HCT116 (cell line): Measurements from ENCODE around the gene LEMD1. TPM values are rescaled to one million over a fixed set of nuclear protein-coding genes. Genes with fewer than 3 reads are reported as not detected.

ENCODE experiments used
- ATAC-seq: fragments of 200-7000 bp; cut with Tn5 transposase; 2 replicates; pipeline ENCODE4 v1.9.1; 2020; ENCODE audit warnings: mild to moderate bottlenecking, moderate library complexity
- BruUV-seq: library from RNA; stranded (reverse); fragments of 400-500 nt; replicated peaks from 2 replicates; lab custom pipeline; 2021; lab: Mats Ljungman, UMichigan
- CTCF ChIA-PET: fragments of 300-600 bp; sonication (Branson Sonifier 250); formaldehyde crosslinking; loops from one replicate; lab custom pipeline; 2021; ENCODE audit warnings: antibody characterized with exemption; lab: Charles Lee
- POLR2A ChIA-PET: fragments of 300-600, 350-600 bp; sonication (Branson Sonifier 250); formaldehyde crosslinking; loops from one replicate; lab custom pipeline; 2021; ENCODE audit warnings: antibody characterized with exemption; lab: Charles Lee
- RAD21 ChIA-PET, 2 experiments: fragments of 300-600 bp; sonication (Branson Sonifier 250); formaldehyde crosslinking; loops; one replicate each; lab custom pipeline; 2023; ENCODE audit warnings: low total read pairs in 2 of 2; ENCODE audit not compliant: uncharacterized antibody in 2 of 2, unreplicated experiment in 2 of 2, low non-redundant PET in 1 of 2; lab: Charles Lee
- DNase-seq: peaks from one replicate; pipeline ENCODE4 v3.0.0-alpha.2; 2010; ENCODE audit warnings: low read depth, low spot score
- H2AFZ ChIP-seq: fragments of 200-600 bp; shearing (Covaris generic), sonication (generic); 2 replicates; pipeline ENCODE4 v1.6.1; 2017; ENCODE audit warnings: low read depth, mixed run types, mixed read lengths, antibody characterized with exemption, low read length; ENCODE audit not compliant: poor library complexity, severe bottlenecking
- H3K27ac ChIP-seq: 2 replicates; pipeline ENCODE4 v1.5.1; 2012; ENCODE audit warnings: low read depth, low read length
- H3K27me3 ChIP-seq: fragments of 200-600 bp; sonication (generic); 2 replicates; pipeline ENCODE4 v1.6.1; 2016; ENCODE audit warnings: mixed run types, low read length, mixed read lengths; ENCODE audit not compliant: insufficient read depth
- H3K36me3 ChIP-seq, 2 experiments: fragments of 200-500 bp in 1 of 2; fragments of 200-600 bp in 1 of 2; sonication (Bioruptor generic) in 1 of 2; sonication (generic) in 1 of 2; 2 replicates each; pipeline versions ENCODE4 v1.5.1 to v1.6.1; 2014 to 2016; ENCODE audit warnings: low read length in 2 of 2, inconsistent platforms in 1 of 2, mixed read lengths in 1 of 2, mixed run types in 1 of 2; ENCODE audit not compliant: insufficient read depth in 2 of 2, control insufficient read depth in 1 of 2
- H3K4me1 ChIP-seq, 2 experiments: fragments of 200-600 bp in 1 of 2; sonication (generic) in 1 of 2; 2 replicates each; pipeline versions ENCODE4 v1.5.1 to v1.6.1; 2012 to 2017; ENCODE audit warnings: low read length in 2 of 2, inconsistent platforms in 1 of 2, mild to moderate bottlenecking in 1 of 2, mixed read lengths in 1 of 2, mixed run types in 1 of 2, moderate library complexity in 1 of 2; ENCODE audit not compliant: insufficient read depth in 2 of 2, control insufficient read depth in 1 of 2
- H3K4me2 ChIP-seq: fragments of 200-600 bp; sonication (generic); 2 replicates; pipeline ENCODE4 v1.6.1; 2017; ENCODE audit warnings: mixed run types, low read length, mixed read lengths
- H3K4me3 ChIP-seq, 2 experiments: fragments of 200-600 bp in 1 of 2; sonication (generic) in 1 of 2; replicated peaks in 1 of 2; 2 replicates each; pipeline ENCODE4 v1.5.1; 2011 to 2016; ENCODE audit warnings: low read length in 2 of 2, control low read depth in 1 of 2, low read depth in 1 of 2, mild to moderate bottlenecking in 1 of 2, mixed read lengths in 1 of 2, mixed run types in 1 of 2
- H3K79me2 ChIP-seq: fragments of 200-600 bp; sonication (generic); 2 replicates; pipeline ENCODE4 v1.6.1; 2017; ENCODE audit warnings: mild to moderate bottlenecking, mixed run types, low read length, moderate library complexity, mixed read lengths; ENCODE audit not compliant: insufficient read depth
- H3K9ac ChIP-seq: fragments of 200-600 bp; sonication (generic); 2 replicates; pipeline ENCODE4 v1.6.1; 2016; ENCODE audit warnings: low read length, mixed read lengths
- H3K9me2 ChIP-seq: fragments of 200-600 bp; sonication (generic), shearing (Covaris generic); 2 replicates; pipeline ENCODE4 v1.6.1; 2017; ENCODE audit warnings: mixed run types, mild to moderate bottlenecking, moderate library complexity; ENCODE audit not compliant: insufficient read depth
- H3K9me3 ChIP-seq, 2 experiments: fragments of 200-500 bp in 1 of 2; fragments of 200-600 bp in 1 of 2; sonication (Bioruptor generic) in 1 of 2; sonication (generic) in 1 of 2; 2 replicates each; pipeline ENCODE4 v1.6.1; 2014 to 2017; ENCODE audit warnings: low read length in 2 of 2, mixed read lengths in 2 of 2, inconsistent platforms in 1 of 2, low read depth in 1 of 2, mild to moderate bottlenecking in 1 of 2, mixed run types in 1 of 2, moderate library complexity in 1 of 2; ENCODE audit not compliant: control insufficient read depth in 1 of 2, insufficient read depth in 1 of 2
- H4K20me1 ChIP-seq: fragments of 200-600 bp; sonication (generic), shearing (Covaris generic); 2 replicates; pipeline ENCODE4 v1.6.1; 2017; ENCODE audit warnings: mixed run types, mild to moderate bottlenecking, moderate library complexity; ENCODE audit not compliant: insufficient read depth
- CTCF ChIP-seq, 3 experiments: fragments of 200-600 bp in 1 of 3; sonication (generic) in 1 of 3; IDR thresholded peaks in 2 of 3; conservative IDR thresholded peaks in 1 of 3; 2 replicates each; pipeline ENCODE4 v1.5.1; 2012 to 2017; ENCODE audit warnings: low read depth in 2 of 3, low read length in 2 of 3, antibody characterized with exemption in 1 of 3, borderline replicate concordance in 1 of 3, control low read depth in 1 of 3, mild to moderate bottlenecking in 1 of 3, mixed read lengths in 1 of 3, mixed run types in 1 of 3, moderate library complexity in 1 of 3; ENCODE audit not compliant: insufficient read depth in 1 of 3
- ZNF274 ChIP-seq: fragments of 200-500 bp; sonication (Bioruptor generic); IDR thresholded peaks from 2 replicates; pipeline ENCODE4 v1.6.1; 2014; ENCODE audit warnings: mild to moderate bottlenecking, low read depth, low read length, inconsistent platforms
- intact Hi-C: fragments of 100-400 bp; cut with micrococcal nuclease; formaldehyde crosslinking; loops from 2 replicates; pipeline ENCODE4 v1.10.0; 2022
- total RNA-seq: library from RNA; stranded (reverse); gene quantifications from one replicate; pipeline ENCODE4 v1.2.1, GENCODE V29; 2021; ENCODE audit not compliant: unreplicated experiment
- TF ChIP-seq, protein P1 (sequence below): IDR thresholded peaks from 2 replicates; pipeline ENCODE4 v1.6.1; 2011; ENCODE audit warnings: mild to moderate bottlenecking, low read length, moderate library complexity; ENCODE audit not compliant: insufficient replicate concordance; ENCODE audit errors: extremely low read depth

The LEMD1 gene
- total RNA-seq, 1 experiment from 2014 or later = 11.9 TPM

DNA sequence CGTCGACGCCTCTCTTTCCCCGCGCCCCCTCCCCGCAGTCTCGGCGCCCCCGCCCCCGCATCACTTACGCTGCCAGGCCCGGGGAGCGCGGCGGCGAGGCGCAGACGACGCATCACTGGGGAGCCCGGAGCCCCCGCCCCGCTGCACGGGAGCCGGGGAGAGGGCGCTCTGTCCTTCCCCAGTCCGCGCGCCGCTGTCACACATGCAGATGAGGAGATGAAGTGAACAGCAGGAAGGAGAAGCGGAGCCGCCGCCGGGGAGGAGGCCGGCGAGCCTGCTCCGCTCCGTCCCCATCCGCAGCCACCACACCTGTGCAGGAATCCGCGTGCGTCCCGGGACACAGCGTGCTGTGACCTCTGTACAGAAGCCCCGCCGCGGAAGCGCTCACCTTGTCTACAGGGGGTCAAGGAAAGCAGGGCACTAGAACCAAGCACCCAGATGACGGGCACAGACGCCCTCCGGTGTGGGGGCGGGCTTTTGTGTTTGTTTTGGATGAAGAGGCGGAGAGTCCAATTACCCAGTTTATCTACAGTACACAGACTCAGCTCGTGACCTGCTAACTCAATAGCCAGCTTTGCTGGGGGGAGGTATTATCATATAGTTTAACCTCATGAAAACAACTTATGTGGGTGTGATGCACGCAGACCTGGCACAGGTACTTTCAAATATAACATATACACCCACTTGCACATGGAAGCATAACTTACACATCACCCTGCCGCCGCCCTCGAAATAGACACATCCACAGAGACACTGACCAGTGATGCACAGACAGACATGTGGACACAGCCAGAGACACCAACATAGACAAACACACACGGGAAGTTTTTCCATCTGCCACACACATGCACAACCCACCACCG lies 77.6 kb downstream of the LEMD1 start (continued):
- TF ChIP-seq, protein P1, sequence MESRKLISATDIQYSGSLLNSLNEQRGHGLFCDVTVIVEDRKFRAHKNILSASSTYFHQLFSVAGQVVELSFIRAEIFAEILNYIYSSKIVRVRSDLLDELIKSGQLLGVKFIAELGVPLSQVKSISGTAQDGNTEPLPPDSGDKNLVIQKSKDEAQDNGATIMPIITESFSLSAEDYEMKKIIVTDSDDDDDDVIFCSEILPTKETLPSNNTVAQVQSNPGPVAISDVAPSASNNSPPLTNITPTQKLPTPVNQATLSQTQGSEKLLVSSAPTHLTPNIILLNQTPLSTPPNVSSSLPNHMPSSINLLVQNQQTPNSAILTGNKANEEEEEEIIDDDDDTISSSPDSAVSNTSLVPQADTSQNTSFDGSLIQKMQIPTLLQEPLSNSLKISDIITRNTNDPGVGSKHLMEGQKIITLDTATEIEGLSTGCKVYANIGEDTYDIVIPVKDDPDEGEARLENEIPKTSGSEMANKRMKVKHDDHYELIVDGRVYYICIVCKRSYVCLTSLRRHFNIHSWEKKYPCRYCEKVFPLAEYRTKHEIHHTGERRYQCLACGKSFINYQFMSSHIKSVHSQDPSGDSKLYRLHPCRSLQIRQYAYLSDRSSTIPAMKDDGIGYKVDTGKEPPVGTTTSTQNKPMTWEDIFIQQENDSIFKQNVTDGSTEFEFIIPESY = no peak

GRCh38 chr1:205343431-205344065 lies 78.3 kb downstream of the LEMD1 start:
- H3K9ac ChIP-seq = no peak overlapping the region
- no peaks in the 10 kb centered on the region for H3K9me3 ChIP-seq
- TF ChIP-seq CTCF (IDR thresholded peaks at IDR 0.05 in 2 of 3, conservative IDR thresholded peaks at IDR 0.05 in 1 of 3; ENCODE audit: borderline replicate concordance in 1 of 3, insufficient read depth in 1 of 3, low read depth in 2 of 3, low read length in 2 of 3) (peak in 1 of 3 experiments; percentile 14; a peak in 1 of 6 replicates), ZNF274 (no peak)
- H2AFZ ChIP-seq = no peak overlapping the region
- ATAC-seq (no peak), DNase-seq (no peak)
- H3K4me2 ChIP-seq = no peak overlapping the region
- H4K20me1 ChIP-seq = no peaks in the 10 kb centered on the region
- H3K9me2 ChIP-seq = no peaks in the 10 kb centered on the region
- BruUV-seq = no TSS peak
- H3K27me3 ChIP-seq = no peaks in the 10 kb centered on the region
- H3K36me3 ChIP-seq = no peaks in the 10 kb centered on the region
- intact Hi-C loops = no loop called here
- no peaks in the 10 kb centered on the region for H3K79me2 ChIP-seq
- ChIA-PET POLR2A (no interaction called here), RAD21 (no interaction called here), CTCF (no interaction called here)
- H3K4me1 ChIP-seq = peaks cover 0 to 10% of the 10 kb centered on the region in 2 experiments; a peak in 2 of 4 replicates
- no peak overlapping the region for H3K27ac ChIP-seq
- no peak overlapping the region for H3K4me3 ChIP-seq
